SHP77 treated with DMSO at 0.1 percent for 48 hours (cell line): ENCODE data around the gene TFEB.

Experiments used
- DNase-seq: peaks from one replicate; lab custom pipeline; 2025; lab: John Stamatoyannopoulos, UW

TFEB gene

GRCh38 chr6:41638002-41638934, 97.1 kb downstream of the TFEB start, which contains the start of gene MDFI:
TSS of gene MDFI (plus strand) at chr6:41638468. CDS start at chr6:41638750, 282 bp downstream.
- DNase-seq: no peak

DNA sequence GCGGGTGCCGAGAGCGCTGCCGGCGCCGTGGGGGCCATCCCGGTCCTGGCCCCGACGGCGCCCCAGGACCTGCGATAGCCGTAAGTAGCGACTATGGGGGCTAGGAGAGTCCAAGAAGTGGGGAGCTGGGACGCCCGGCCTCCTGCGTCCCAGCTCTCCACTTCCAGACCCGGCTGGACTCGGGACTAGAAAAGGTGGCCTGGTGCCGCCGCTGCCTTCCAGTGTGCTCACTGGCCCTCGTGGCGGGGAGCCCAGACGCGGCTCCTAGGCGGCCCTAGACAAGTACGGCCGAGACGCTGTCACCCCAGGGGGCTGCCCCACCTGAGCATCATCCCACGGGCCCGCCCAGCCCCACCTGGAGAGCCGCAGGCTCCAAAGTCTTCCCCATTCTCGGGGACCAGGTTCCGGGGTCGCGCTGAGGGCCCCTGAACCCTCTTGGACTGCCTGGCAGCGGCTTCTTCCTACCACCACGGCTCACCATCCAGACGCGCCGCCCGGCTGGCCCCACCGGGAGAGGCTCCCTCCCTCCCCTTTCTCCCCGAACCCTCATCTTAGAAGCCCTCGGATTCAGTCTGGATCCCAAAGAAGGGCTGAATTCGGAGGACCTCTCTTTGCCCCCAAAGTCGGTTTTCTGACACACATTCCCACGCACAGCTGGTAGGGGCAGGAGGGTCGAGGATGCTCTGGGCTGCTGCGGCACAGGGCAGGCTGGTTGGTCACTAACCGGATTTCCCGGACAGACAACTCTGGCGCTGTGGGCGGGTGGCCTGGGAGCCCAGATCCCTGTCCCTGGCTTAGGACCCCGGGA, 98.0 kb downstream of the TFEB start:
- DNase-seq: no peak

DNA sequence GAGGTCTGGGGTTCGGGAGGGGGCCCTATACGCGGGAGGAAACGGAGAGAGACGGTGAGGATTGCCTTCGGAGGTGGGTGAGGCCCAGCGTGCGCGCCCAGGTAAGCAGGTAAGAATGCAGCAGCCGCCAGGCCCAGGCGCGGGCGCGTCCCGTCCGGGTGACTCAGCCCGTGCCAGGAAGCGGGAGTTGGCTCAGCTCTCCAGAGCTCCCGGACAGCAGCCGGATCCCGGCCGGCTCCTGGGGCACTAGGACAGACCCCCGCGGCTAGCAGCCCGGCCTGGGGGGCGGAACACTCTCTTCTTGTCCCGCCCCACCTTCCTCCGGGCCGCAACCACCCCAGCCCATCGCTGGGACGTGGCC, 98.6 kb downstream of the TFEB start:
- DNase-seq: no peak

DNA sequence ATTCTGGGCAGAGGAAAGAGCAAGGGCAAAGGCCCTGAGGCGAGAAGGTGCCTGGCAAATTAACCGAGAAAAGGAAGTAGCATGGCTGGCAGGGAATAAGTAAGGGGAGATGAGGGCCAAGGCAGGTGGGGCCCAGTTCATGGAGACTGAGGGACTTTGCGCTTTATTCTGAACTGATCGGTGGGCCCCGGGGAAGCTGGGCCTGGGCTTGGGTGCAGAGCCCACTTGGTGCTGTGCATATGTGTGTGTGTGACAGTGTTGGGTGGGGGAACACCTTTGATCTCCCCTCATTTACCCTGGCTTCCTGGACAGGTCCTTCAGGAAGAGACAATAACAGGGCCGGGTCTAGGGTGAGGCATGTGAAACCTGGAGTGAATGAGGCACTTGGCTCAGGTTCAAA, 100.0 kb downstream of the TFEB start:
- DNase-seq: no peak

- no peak for DNase-seq
Observed at GRCh38 chr6:41634657-41635056, 100.8 kb downstream of the TFEB start.
